MM.1S (cell line): ENCODE measurements around the gene DAAM2.
A peak's percentile ranks its signal among the peaks of the same experiment; 100 is the strongest.

Experiments used
- DNase-seq: peaks from one replicate; pipeline ENCODE4 v3.0.0-alpha.2; 2015
- H2AFZ ChIP-seq: fragments of 300-600 bp; sonication (generic); 2 replicates; pipeline ENCODE4 v1.6.0; 2016; ENCODE audit warnings: antibody characterized with exemption, low read length
- H3F3A ChIP-seq: fragments of 300-600 bp; sonication (generic); 2 replicates; pipeline ENCODE4 v1.6.1; 2016; ENCODE audit warnings: mild to moderate bottlenecking, antibody characterized with exemption, low read length, moderate library complexity, mixed read lengths; ENCODE audit not compliant: insufficient read depth
- H3K27ac ChIP-seq: fragments of 300-600 bp; sonication (generic); 2 replicates; pipeline ENCODE4 v1.5.1; 2016; ENCODE audit warnings: mild to moderate bottlenecking, low read length
- H3K27me3 ChIP-seq: fragments of 300-600 bp; sonication (generic); replicated peaks from 2 replicates; pipeline ENCODE4 v1.6.0; 2016; ENCODE audit warnings: low read length; ENCODE audit not compliant: insufficient read depth
- H3K36me3 ChIP-seq: fragments of 300-600 bp; sonication (generic); replicated peaks from 2 replicates; pipeline ENCODE4 v1.6.1; 2016; ENCODE audit warnings: mild to moderate bottlenecking, low read length, mixed read lengths; ENCODE audit not compliant: insufficient read depth
- H3K4me1 ChIP-seq: fragments of 300-600 bp; sonication (generic); 2 replicates; pipeline ENCODE4 v1.6.1; 2016; ENCODE audit warnings: low read length, mixed read lengths
- H3K4me2 ChIP-seq: fragments of 300-600 bp; sonication (generic); 2 replicates; pipeline ENCODE4 v1.6.0; 2016; ENCODE audit warnings: low read depth, low read length
- H3K4me3 ChIP-seq: fragments of 300-600 bp; sonication (generic); 2 replicates; pipeline ENCODE4 v1.5.1; 2016; ENCODE audit warnings: low read length, mixed read lengths
- H3K79me2 ChIP-seq: fragments of 300-600 bp; sonication (generic); 2 replicates; pipeline ENCODE4 v1.6.1; 2016; ENCODE audit warnings: mixed run types, low read length, mixed read lengths
- H3K9ac ChIP-seq: fragments of 300-600 bp; sonication (generic); 2 replicates; pipeline ENCODE4 v1.6.1; 2016; ENCODE audit warnings: low read length, mixed read lengths
- H3K9me2 ChIP-seq: fragments of 300-600 bp; sonication (generic); replicated peaks from 2 replicates; pipeline ENCODE4 v1.6.1; 2016; ENCODE audit warnings: mild to moderate bottlenecking, low read length, mixed read lengths; ENCODE audit not compliant: insufficient read depth
- H3K9me3 ChIP-seq: fragments of 300-600 bp; sonication (generic); replicated peaks from 2 replicates; pipeline ENCODE4 v1.6.1; 2016; ENCODE audit warnings: mild to moderate bottlenecking, low read length, mixed read lengths; ENCODE audit not compliant: insufficient read depth
- H4K20me1 ChIP-seq: fragments of 300-600 bp; sonication (generic); 2 replicates; pipeline ENCODE4 v1.6.1; 2016; ENCODE audit warnings: mild to moderate bottlenecking, low read length, moderate library complexity, mixed read lengths; ENCODE audit not compliant: insufficient read depth
- CTCF ChIP-seq: fragments of 300-600 bp; sonication (generic); IDR thresholded peaks from 2 replicates; pipeline ENCODE4 v1.5.1; 2016; ENCODE audit warnings: antibody characterized with exemption, low read length, mixed read lengths
- EZH2 ChIP-seq: fragments of 300-600 bp; sonication (generic); optimal IDR thresholded peaks from 2 replicates; pipeline ENCODE3; 2017; ENCODE audit warnings: low read depth, mild to moderate bottlenecking, antibody characterized with exemption, low read length, mixed read lengths
- EZH2phosphoT487 ChIP-seq: fragments of 300-600 bp; sonication (generic); IDR thresholded peaks from 2 replicates; pipeline ENCODE4 v1.6.1; 2018; ENCODE audit warnings: antibody characterized with exemption, low read length

DAAM2 gene

GRCh38 chr6:39934131-39934757 lies 142.1 kb downstream of the DAAM2 start, which contains the start of gene MOCS1:
Gene MOCS1, minus strand, starts transcription at chr6:39934462. Its CDS starts 45 bp downstream, at chr6:39934417.
- Histone ChIP-seq H3K36me3 (no peaks in the 10 kb centered on the region), H3K9ac (peak within 1 kb of the TSS; percentile 33; the same call in 1 of the 2 replicates), H3K9me3 (no peaks in the 10 kb centered on the region), H3K79me2 (no peaks in the 10 kb centered on the region), H4K20me1 (no peaks in the 10 kb centered on the region), H3F3A (no peaks in the 10 kb centered on the region), H2AFZ (peak within 1 kb of the TSS; percentile 71), H3K9me2 (no peaks in the 10 kb centered on the region), H3K4me3 (peak within 1 kb of the TSS; percentile 59), H3K27ac (no peak within 1 kb of the TSS), H3K27me3 (no peaks in the 10 kb centered on the region), H3K4me2 (peak within 1 kb of the TSS; percentile 54; the same call in 1 of the 2 replicates), H3K4me1 (no peaks in the 10 kb centered on the region)
- TF ChIP-seq EZH2 (no peak), CTCF (no peak), EZH2phosphoT487 (no peak)
- DNase-seq, result peak; percentile 52

GRCh38 chr6:39935241-39935640 lies 143.1 kb downstream of the DAAM2 start:
- Histone ChIP-seq H3K36me3 (no peaks in the 10 kb centered on the region), H3F3A (no peaks in the 10 kb centered on the region), H3K9ac (no peak overlapping the region), H3K27ac (no peak overlapping the region), H3K9me2 (no peaks in the 10 kb centered on the region), H4K20me1 (no peaks in the 10 kb centered on the region), H3K27me3 (no peaks in the 10 kb centered on the region), H2AFZ (no peak overlapping the region), H3K9me3 (no peaks in the 10 kb centered on the region), H3K79me2 (no peaks in the 10 kb centered on the region), H3K4me3 (no peak overlapping the region), H3K4me1 (no peaks in the 10 kb centered on the region), H3K4me2 (no peak overlapping the region)
- no peak for DNase-seq
- TF ChIP-seq EZH2, result no peak
- no peak for TF ChIP-seq CTCF

- Histone ChIP-seq H3K4me1 (no peaks in the 10 kb centered on the region), H3K27me3 (no peaks in the 10 kb centered on the region), H3K9me2 (no peaks in the 10 kb centered on the region), H3K4me3 (no peak overlapping the region), H4K20me1 (no peaks in the 10 kb centered on the region), H3K79me2 (no peaks in the 10 kb centered on the region), H3F3A (no peaks in the 10 kb centered on the region), H3K36me3 (no peaks in the 10 kb centered on the region), H3K9ac (no peak overlapping the region), H3K27ac (no peak overlapping the region), H3K4me2 (no peak overlapping the region), H2AFZ (no peak overlapping the region), H3K9me3 (no peaks in the 10 kb centered on the region)
- TF ChIP-seq EZH2, result no peak
- no peak for TF ChIP-seq EZH2phosphoT487
- no peak for TF ChIP-seq CTCF
- no peak for DNase-seq
These were observed 144.7 kb downstream of the DAAM2 start for GRCh38 chr6:39936857-39937256.
